HEK293T (cell line): ENCODE data around the gene GTF3C4.

ENCODE experiments used
- CTCF ChIA-PET: fragments of 350-600 bp; formaldehyde crosslinking; extraction: SDS; loops from one replicate; lab custom pipeline; 2021; ENCODE audit warnings: antibody characterized with exemption, inconsistent platforms; lab: Yijun Ruan, JAX
- POLR2A ChIA-PET: fragments of 350-600 bp; formaldehyde crosslinking; extraction: SDS; loops from one replicate; lab custom pipeline; 2020; ENCODE audit warnings: antibody characterized with exemption, inconsistent platforms; lab: Yijun Ruan, JAX
- DNase-seq: peaks from one replicate; pipeline ENCODE4 v3.0.0; 2012; ENCODE audit warnings: mixed read lengths; ENCODE audit errors: extremely low spot score
- BHLHE40 ChIP-seq: fragments of 450-650 bp; IDR thresholded peaks from 2 replicates; pipeline ENCODE4 v1.6.1; 2016; ENCODE audit warnings: mild to moderate bottlenecking, moderate library complexity, borderline replicate concordance
- ELF4 ChIP-seq: fragments of 450-650 bp; IDR thresholded peaks from 2 replicates; pipeline ENCODE4 v1.6.1; 2017; ENCODE audit warnings: antibody characterized with exemption
- FOXK2 ChIP-seq: fragments of 450-650 bp; IDR thresholded peaks from 2 replicates; pipeline ENCODE4 v1.6.1; 2016; ENCODE audit warnings: mild to moderate bottlenecking
- FOXM1 ChIP-seq: fragments of 450-650 bp; IDR thresholded peaks from 2 replicates; pipeline ENCODE4 v1.6.1; 2017; ENCODE audit warnings: mild to moderate bottlenecking, borderline replicate concordance
- HDGF ChIP-seq: fragments of 450-650 bp; IDR thresholded peaks from 2 replicates; pipeline ENCODE4 v1.6.1; 2017; ENCODE audit warnings: antibody characterized with exemption, borderline replicate concordance
- L3MBTL2 ChIP-seq: fragments of 450-650 bp; conservative IDR thresholded peaks from 2 replicates; pipeline ENCODE4 v1.6.1; 2016; ENCODE audit warnings: mild to moderate bottlenecking
- LEF1 ChIP-seq: fragments of 450-650 bp; IDR thresholded peaks from 2 replicates; pipeline ENCODE4 v1.6.1; 2017; ENCODE audit warnings: mild to moderate bottlenecking, borderline replicate concordance
- NFRKB ChIP-seq: fragments of 450-650 bp; IDR thresholded peaks from 2 replicates; pipeline ENCODE4 v1.6.1; 2016; ENCODE audit warnings: mild to moderate bottlenecking, moderate library complexity
- PKNOX1 ChIP-seq: fragments of 450-650 bp; IDR thresholded peaks from 2 replicates; pipeline ENCODE4 v1.6.1; 2016
- SP1 ChIP-seq: fragments of 450-650 bp; IDR thresholded peaks from 2 replicates; pipeline ENCODE4 v1.6.1; 2017
- SUZ12 ChIP-seq: fragments of 450-650 bp; IDR thresholded peaks from 2 replicates; pipeline ENCODE4 v1.6.1; 2016; ENCODE audit warnings: mild to moderate bottlenecking
- TARDBP ChIP-seq: fragments of 450-650 bp; IDR thresholded peaks from 2 replicates; pipeline ENCODE4 v1.6.1; 2016
- ZNF384 ChIP-seq: fragments of 450-650 bp; IDR thresholded peaks from 2 replicates; pipeline ENCODE4 v1.6.1; 2016

The GTF3C4 gene

GRCh38 chr9:132742821-132743311, 72.6 kb downstream of the GTF3C4 start:
- ChIA-PET POLR2A (no interaction called here), CTCF (no interaction called here)
- DNase-seq = no peak
- TF ChIP-seq L3MBTL2 = no peak
- no peak for TF ChIP-seq ELF4
- TF ChIP-seq FOXK2 = no peak
- TF ChIP-seq SP1 = no peak
- no peak for TF ChIP-seq BHLHE40
- no peak for TF ChIP-seq FOXM1
- no peak for TF ChIP-seq TARDBP
- TF ChIP-seq SUZ12 = no peak
- no peak for TF ChIP-seq PKNOX1
- no peak for TF ChIP-seq ZNF384
- TF ChIP-seq LEF1 = no peak
- TF ChIP-seq NFRKB = no peak
- TF ChIP-seq HDGF = no peak

- POLR2A ChIA-PET = interaction anchor here (3.1 kb wide), 1 partner anchor 74 kb away, joined by 10 read pairs; the partner anchor contains the start of gene DDX31
- CTCF ChIA-PET = interaction anchor here (0.7 kb wide), 1 partner anchor 164 kb away, joined by 3 read pairs; no protein-coding TSS in a partner anchor
- no peak for DNase-seq
- TF ChIP-seq ZNF384 = peak; percentile 77
- no peak for TF ChIP-seq HDGF
These were observed 73.7 kb downstream of the GTF3C4 start for GRCh38 chr9:132743931-132744479.
